Myocyte (in vitro differentiated cells): Measurements from ENCODE around the gene COL4A6. TPM values are rescaled to one million over a fixed set of nuclear protein-coding genes. Genes with fewer than 3 reads are reported as not detected.
"Not testable (repeated sequence)": the region's sequence is repeated elsewhere in the genome, so short reads cannot be mapped to it uniquely, and the experiment has no call there.

ENCODE experiments used
- DNase-seq: peaks from one replicate; pipeline ENCODE4 v3.0.0-alpha.2; 2012; ENCODE audit warnings: low read depth
- polyA plus RNA-seq: library from polyadenylated mRNA; unstranded; fragments of >200 nt; gene quantifications from one replicate; pipeline ENCODE4 v1.2.1, GENCODE V29; 2012; ENCODE audit warnings: missing spikeins
- total RNA-seq: library from RNA; depleted of rRNA; stranded (reverse); fragments of >200 nt; gene quantifications from 2 replicates; pipeline ENCODE4 v1.2.3, GENCODE V29; 2014

COL4A6 gene
- 0.27 and 0.47 TPM in 2 replicates for total RNA-seq
- polyA plus RNA-seq: 1.2 TPM

- DNase-seq: no peak
Observed at GRCh38 chrX:108438110-108438623, at the start of gene COL4A6. TSS of gene COL4A6 (minus strand) at chrX:108438422. CDS start at chrX:108438196, 226 bp downstream.

GRCh38 chrX:108485960-108486359 lies 47.7 kb upstream of the COL4A6 start:
- no peak for DNase-seq

GRCh38 chrX:108484251-108484650 lies 46.0 kb upstream of the COL4A6 start:
- no peak for DNase-seq

GRCh38 chrX:108481528-108481927 lies 43.3 kb upstream of the COL4A6 start:
- not testable (repeated sequence) for DNase-seq

GRCh38 chrX:108473979-108474378 lies 35.8 kb upstream of the COL4A6 start:
- DNase-seq: no peak

GRCh38 chrX:108468486-108468885 lies 30.3 kb upstream of the COL4A6 start:
- DNase-seq: peak; percentile 53

- peak; percentile 48 for DNase-seq
Observed at GRCh38 chrX:108464604-108465003, 26.4 kb upstream of the COL4A6 start.

GRCh38 chrX:108456971-108457477 lies 18.8 kb upstream of the COL4A6 start:
- DNase-seq: no peak

GRCh38 chrX:108453841-108454240 lies 15.6 kb upstream of the COL4A6 start:
- DNase-seq: no peak

- DNase-seq: no peak
Observed at GRCh38 chrX:108447303-108447702, 9.1 kb upstream of the COL4A6 start.

GRCh38 chrX:108442901-108443464 lies 4.8 kb upstream of the COL4A6 start:
- no peak for DNase-seq

- DNase-seq: no peak
Observed at GRCh38 chrX:108439961-108440696, 1.9 kb upstream of the COL4A6 start.

GRCh38 chrX:108439426-108439942 lies 1.3 kb upstream of the COL4A6 start, which contains the start of gene COL4A5:
TSS of gene COL4A5 (plus strand) at chrX:108439838. CDS start at chrX:108440126, 288 bp downstream.
- peak; percentile 85 for DNase-seq

GRCh38 chrX:108437349-108438109 lies 693 bp downstream of the COL4A6 start:
- no peak for DNase-seq

- DNase-seq: no peak
Observed at GRCh38 chrX:108435261-108435660, 3.0 kb downstream of the COL4A6 start.

GRCh38 chrX:108426262-108426661 lies 12.0 kb downstream of the COL4A6 start:
- no peak for DNase-seq

GRCh38 chrX:108420481-108420880 lies 17.7 kb downstream of the COL4A6 start:
- DNase-seq: no peak

- no peak for DNase-seq
Observed at GRCh38 chrX:108419401-108419800, 18.8 kb downstream of the COL4A6 start.

- DNase-seq: no peak
Observed at GRCh38 chrX:108417257-108417656, 21.0 kb downstream of the COL4A6 start.

GRCh38 chrX:108415891-108416290 lies 22.3 kb downstream of the COL4A6 start:
- no peak for DNase-seq

- DNase-seq: no peak
Observed at GRCh38 chrX:108415146-108415545, 23.1 kb downstream of the COL4A6 start.
